Keratinocyte (primary cell): ENCODE data around the gene TAF1D. TPM values are rescaled to one million over a fixed set of nuclear protein-coding genes. Genes with fewer than 3 reads are reported as not detected.

Experiments used
- DNase-seq: peaks from one replicate; pipeline ENCODE4 v3.0.0-alpha.2; 2011; ENCODE audit warnings: low read depth, missing footprints, low spot score
- FAIRE-seq: peaks from 2 replicates; lab custom pipeline; 2011; peaks lifted over from hg19 to GRCh38; lab: Jason Lieb, UNC
- H2AFZ ChIP-seq: 2 replicates; pipeline ENCODE4 v1.6.0; 2012; ENCODE audit warnings: low read length, control low read depth, inconsistent platforms; ENCODE audit not compliant: control insufficient read depth
- H3K27ac ChIP-seq: 2 replicates; pipeline ENCODE4 v1.5.1; 2011; ENCODE audit warnings: low read length; ENCODE audit not compliant: control insufficient read depth, insufficient read depth
- H3K27me3 ChIP-seq: 3 replicates; pipeline ENCODE4 v1.6.0; 2011; ENCODE audit warnings: low read length; ENCODE audit not compliant: control insufficient read depth, insufficient read depth; ENCODE audit errors: extremely low read depth
- H3K36me3 ChIP-seq, 2 experiments: 2 replicates in 1 of 2; 3 replicates in 1 of 2; pipeline ENCODE4 v1.5.1; 2011; ENCODE audit warnings: low read length in 2 of 2, mild to moderate bottlenecking in 1 of 2; ENCODE audit not compliant: control insufficient read depth in 2 of 2, insufficient read depth in 2 of 2; ENCODE audit errors: extremely low read depth in 1 of 2
- H3K4me1 ChIP-seq: 3 replicates; pipeline ENCODE4 v1.5.1; 2011; ENCODE audit warnings: low read length; ENCODE audit not compliant: control insufficient read depth, insufficient read depth; ENCODE audit errors: extremely low read depth
- H3K4me2 ChIP-seq: 3 replicates; pipeline ENCODE4 v1.6.0; 2011; ENCODE audit warnings: low read depth, low read length; ENCODE audit not compliant: control insufficient read depth, insufficient read depth; ENCODE audit errors: extremely low read depth
- H3K4me3 ChIP-seq, 3 experiments: fragments of 200-600 bp in 1 of 3; sonication (generic) in 1 of 3; 2 replicates in 2 of 3; 3 replicates in 1 of 3; pipeline ENCODE4 v1.5.1; 2011 to 2016; ENCODE audit warnings: low read length in 3 of 3, mild to moderate bottlenecking in 3 of 3, control low read depth in 2 of 3, inconsistent platforms in 1 of 3, low read depth in 1 of 3, mixed read lengths in 1 of 3, mixed run types in 1 of 3, moderate library complexity in 1 of 3; ENCODE audit not compliant: control insufficient read depth in 2 of 3, insufficient read depth in 2 of 3; ENCODE audit errors: extremely low read depth in 1 of 3
- H3K79me2 ChIP-seq: 2 replicates; pipeline ENCODE4 v1.6.0; 2012; ENCODE audit warnings: low read length; ENCODE audit not compliant: control insufficient read depth, insufficient read depth
- H3K9ac ChIP-seq: 3 replicates; pipeline ENCODE4 v1.6.0; 2011; ENCODE audit warnings: low read length; ENCODE audit not compliant: control insufficient read depth, insufficient read depth; ENCODE audit errors: extremely low read depth
- H3K9me1 ChIP-seq: 3 replicates; pipeline ENCODE4 v1.6.0; 2011; ENCODE audit warnings: low read length; ENCODE audit not compliant: control insufficient read depth, insufficient read depth; ENCODE audit errors: extremely low read depth
- H3K9me3 ChIP-seq: 2 replicates; pipeline ENCODE4 v1.5.1; 2012; ENCODE audit warnings: low read depth, low read length; ENCODE audit not compliant: control insufficient read depth
- H4K20me1 ChIP-seq: 3 replicates; pipeline ENCODE4 v1.6.0; 2011; ENCODE audit warnings: low read length; ENCODE audit not compliant: control insufficient read depth, insufficient read depth; ENCODE audit errors: extremely low read depth
- EZH2 ChIP-seq: IDR thresholded peaks from one replicate; pipeline ENCODE4 v1.6.1; 2012; ENCODE audit warnings: inconsistent platforms, mild to moderate bottlenecking, low read length, moderate library complexity
- dilution Hi-C: fragments of 300-500 bp; cut with MboI; formaldehyde crosslinking; loops from one replicate; pipeline ENCODE4 v1.7.0; 2020; ENCODE audit warnings: low sequenced_read_pairs; ENCODE audit not compliant: extremely low pct_ligation_motif_present
- polyA plus RNA-seq, 5 experiments: library from polyadenylated mRNA; depleted of rRNA in 3 of 5; stranded (reverse) in 3 of 5; stranded (forward) in 1 of 5; unstranded in 1 of 5; fragments of >200 nt; gene quantifications; 1 replicate in 1 of 5; 2 replicates in 3 of 5; 3 replicates in 1 of 5; pipeline versions ENCODE4 v1.2.1 to v1.2.3, GENCODE V29; 2011 to 2012; ENCODE audit warnings: missing spikeins in 2 of 5, low read depth in 1 of 5, low replicate concordance in 1 of 5
- TF ChIP-seq, protein P1 (sequence below), 3 experiments: IDR thresholded peaks in 1 of 3; conservative IDR thresholded peaks in 1 of 3; optimal IDR thresholded peaks in 1 of 3; 2 replicates in 2 of 3; 3 replicates in 1 of 3; pipeline versions ENCODE3 to v1.5.1; 2011; ENCODE audit warnings: low read length in 3 of 3, mild to moderate bottlenecking in 3 of 3, moderate library complexity in 2 of 3, control low read depth in 1 of 3, inconsistent platforms in 1 of 3; ENCODE audit not compliant: insufficient read depth in 2 of 3; ENCODE audit errors: extremely low read depth in 1 of 3

TAF1D gene
- polyA plus RNA-seq, 1 donor (not counting 4 experiments of a cell fraction or from before 2014, with no cell fraction given), result 224 TPM

GRCh38 chr11:93767018-93767417 lies 25.7 kb upstream of the TAF1D start:
- Histone ChIP-seq H3K4me2 (no peak overlapping the region), H4K20me1 (no peaks in the 10 kb centered on the region), H2AFZ (no peak overlapping the region), H3K9me1 (no peaks in the 10 kb centered on the region), H3K36me3 (no peaks in the 10 kb centered on the region), H3K9ac (no peak overlapping the region), H3K27ac (no peak overlapping the region), H3K4me1 (peaks cover 2% of the 10 kb centered on the region), H3K27me3 (no peaks in the 10 kb centered on the region), H3K79me2 (no peaks in the 10 kb centered on the region), H3K4me3 (no peak overlapping the region), H3K9me3 (no peaks in the 10 kb centered on the region)
- no peak for DNase-seq
- no peak for TF ChIP-seq EZH2
- TF ChIP-seq, protein P1, sequence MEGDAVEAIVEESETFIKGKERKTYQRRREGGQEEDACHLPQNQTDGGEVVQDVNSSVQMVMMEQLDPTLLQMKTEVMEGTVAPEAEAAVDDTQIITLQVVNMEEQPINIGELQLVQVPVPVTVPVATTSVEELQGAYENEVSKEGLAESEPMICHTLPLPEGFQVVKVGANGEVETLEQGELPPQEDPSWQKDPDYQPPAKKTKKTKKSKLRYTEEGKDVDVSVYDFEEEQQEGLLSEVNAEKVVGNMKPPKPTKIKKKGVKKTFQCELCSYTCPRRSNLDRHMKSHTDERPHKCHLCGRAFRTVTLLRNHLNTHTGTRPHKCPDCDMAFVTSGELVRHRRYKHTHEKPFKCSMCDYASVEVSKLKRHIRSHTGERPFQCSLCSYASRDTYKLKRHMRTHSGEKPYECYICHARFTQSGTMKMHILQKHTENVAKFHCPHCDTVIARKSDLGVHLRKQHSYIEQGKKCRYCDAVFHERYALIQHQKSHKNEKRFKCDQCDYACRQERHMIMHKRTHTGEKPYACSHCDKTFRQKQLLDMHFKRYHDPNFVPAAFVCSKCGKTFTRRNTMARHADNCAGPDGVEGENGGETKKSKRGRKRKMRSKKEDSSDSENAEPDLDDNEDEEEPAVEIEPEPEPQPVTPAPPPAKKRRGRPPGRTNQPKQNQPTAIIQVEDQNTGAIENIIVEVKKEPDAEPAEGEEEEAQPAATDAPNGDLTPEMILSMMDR (optimal IDR thresholded peaks at IDR 0.05 in 1 of 3, IDR thresholded peaks at IDR 0.05 in 1 of 3, conservative IDR thresholded peaks at IDR 0.05 in 1 of 3; ENCODE audit: extremely low read depth in 1 of 3, insufficient read depth in 2 of 3, low read length in 3 of 3), result no peak
- dilution Hi-C loops, result no loop called here
- FAIRE-seq, result no peak

- H3K4me3 ChIP-seq, result no peak overlapping the region
- no peak overlapping the region for H2AFZ ChIP-seq
- no peaks in the 10 kb centered on the region for H3K36me3 ChIP-seq
- peaks cover 2% of the 10 kb centered on the region for H3K4me1 ChIP-seq
- no peak overlapping the region for H3K9ac ChIP-seq
- no peak overlapping the region for H3K27ac ChIP-seq
- dilution Hi-C loops, result no loop called here
- no peaks in the 10 kb centered on the region for H3K27me3 ChIP-seq
- H4K20me1 ChIP-seq, result no peaks in the 10 kb centered on the region
- FAIRE-seq (no peak), DNase-seq (no peak)
- TF ChIP-seq, protein P1 (optimal IDR thresholded peaks at IDR 0.05 in 1 of 3, IDR thresholded peaks at IDR 0.05 in 1 of 3, conservative IDR thresholded peaks at IDR 0.05 in 1 of 3; ENCODE audit: extremely low read depth in 1 of 3, insufficient read depth in 2 of 3, low read length in 3 of 3), result no peak
- no peak for TF ChIP-seq EZH2
- H3K79me2 ChIP-seq, result no peaks in the 10 kb centered on the region
- no peaks in the 10 kb centered on the region for H3K9me3 ChIP-seq
- no peak overlapping the region for H3K4me2 ChIP-seq
- H3K9me1 ChIP-seq, result no peaks in the 10 kb centered on the region
These were observed 25.2 kb upstream of the TAF1D start for GRCh38 chr11:93766504-93766903.
